ENCODE results near the gene FRRS1.
A peak's percentile ranks its signal among the peaks of the same experiment; 100 is the strongest.

The FRRS1 gene

DNA sequence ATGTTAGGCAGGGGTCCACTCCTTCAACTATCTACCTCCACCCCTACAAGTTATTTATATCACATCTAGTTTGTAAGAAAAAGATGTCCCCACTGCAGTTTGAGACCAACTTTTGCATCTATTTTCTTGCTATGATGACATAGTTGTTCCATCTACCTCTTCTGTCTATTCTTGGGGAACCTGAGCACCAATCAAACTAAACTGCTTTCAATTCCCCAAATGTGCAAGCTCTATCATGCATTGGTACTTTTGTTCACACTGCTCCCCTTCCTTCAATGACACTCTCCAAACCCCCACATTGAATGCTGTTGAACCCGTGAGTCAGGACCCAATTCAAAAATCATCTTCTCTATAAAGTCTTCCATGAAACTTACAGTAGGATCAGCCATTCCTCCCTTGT is 16.0 kb upstream of the FRRS1 start:
- TF ChIP-seq, protein P1, sequence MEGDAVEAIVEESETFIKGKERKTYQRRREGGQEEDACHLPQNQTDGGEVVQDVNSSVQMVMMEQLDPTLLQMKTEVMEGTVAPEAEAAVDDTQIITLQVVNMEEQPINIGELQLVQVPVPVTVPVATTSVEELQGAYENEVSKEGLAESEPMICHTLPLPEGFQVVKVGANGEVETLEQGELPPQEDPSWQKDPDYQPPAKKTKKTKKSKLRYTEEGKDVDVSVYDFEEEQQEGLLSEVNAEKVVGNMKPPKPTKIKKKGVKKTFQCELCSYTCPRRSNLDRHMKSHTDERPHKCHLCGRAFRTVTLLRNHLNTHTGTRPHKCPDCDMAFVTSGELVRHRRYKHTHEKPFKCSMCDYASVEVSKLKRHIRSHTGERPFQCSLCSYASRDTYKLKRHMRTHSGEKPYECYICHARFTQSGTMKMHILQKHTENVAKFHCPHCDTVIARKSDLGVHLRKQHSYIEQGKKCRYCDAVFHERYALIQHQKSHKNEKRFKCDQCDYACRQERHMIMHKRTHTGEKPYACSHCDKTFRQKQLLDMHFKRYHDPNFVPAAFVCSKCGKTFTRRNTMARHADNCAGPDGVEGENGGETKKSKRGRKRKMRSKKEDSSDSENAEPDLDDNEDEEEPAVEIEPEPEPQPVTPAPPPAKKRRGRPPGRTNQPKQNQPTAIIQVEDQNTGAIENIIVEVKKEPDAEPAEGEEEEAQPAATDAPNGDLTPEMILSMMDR (IDR thresholded peaks at IDR 0.05; ENCODE audit: extremely low read depth, missing control alignments) = no peak
- DNase-seq (ENCODE audit: low spot score) = peak; percentile 16

DNA sequence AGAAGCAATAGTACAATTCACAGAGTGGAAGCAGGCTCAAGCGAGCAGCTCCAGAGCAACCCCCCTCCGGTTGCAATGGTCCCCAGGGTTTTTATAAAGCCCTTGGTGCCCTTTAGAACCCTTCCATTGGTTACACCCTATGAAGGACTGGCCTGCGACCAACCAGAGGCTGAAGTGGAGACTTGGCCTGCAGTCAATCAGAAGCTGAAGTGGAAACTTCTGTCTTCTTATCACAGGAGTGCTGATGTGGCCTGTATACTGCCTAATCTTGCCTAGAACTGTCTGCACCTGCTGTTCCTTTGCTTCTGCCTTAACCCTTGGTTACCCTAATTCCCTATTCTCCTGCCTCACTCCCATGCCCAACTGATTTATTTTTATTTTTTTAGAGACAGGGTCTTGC is 15.4 kb upstream of the FRRS1 start:
- TF ChIP-seq, protein P1 (IDR thresholded peaks at IDR 0.05; ENCODE audit: extremely low read depth, missing control alignments) = no peak
- DNase-seq (ENCODE audit: low spot score) = no peak

DNA sequence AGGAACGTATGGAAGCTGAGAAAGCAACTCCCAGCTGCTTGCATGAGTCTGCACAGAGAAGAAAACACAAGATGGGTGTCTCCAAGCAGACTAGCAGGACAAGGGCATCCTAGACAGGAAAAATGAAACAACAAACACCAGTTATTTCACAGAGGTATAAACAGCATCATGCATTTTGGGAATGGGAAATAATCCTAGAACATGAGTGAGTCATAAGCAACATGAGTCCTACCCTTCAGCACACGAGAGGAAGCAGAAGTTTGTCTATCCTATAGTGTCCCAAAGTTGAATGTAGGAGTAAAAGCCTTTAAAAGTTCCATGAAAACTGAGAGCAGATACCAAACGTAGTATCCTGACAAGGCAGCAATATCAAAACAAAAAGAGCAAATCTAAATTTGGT is 11.3 kb upstream of the FRRS1 start:
- DNase-seq (ENCODE audit: low spot score) = no peak
- TF ChIP-seq, protein P1 (IDR thresholded peaks at IDR 0.05; ENCODE audit: extremely low read depth, missing control alignments) = no peak

DNA sequence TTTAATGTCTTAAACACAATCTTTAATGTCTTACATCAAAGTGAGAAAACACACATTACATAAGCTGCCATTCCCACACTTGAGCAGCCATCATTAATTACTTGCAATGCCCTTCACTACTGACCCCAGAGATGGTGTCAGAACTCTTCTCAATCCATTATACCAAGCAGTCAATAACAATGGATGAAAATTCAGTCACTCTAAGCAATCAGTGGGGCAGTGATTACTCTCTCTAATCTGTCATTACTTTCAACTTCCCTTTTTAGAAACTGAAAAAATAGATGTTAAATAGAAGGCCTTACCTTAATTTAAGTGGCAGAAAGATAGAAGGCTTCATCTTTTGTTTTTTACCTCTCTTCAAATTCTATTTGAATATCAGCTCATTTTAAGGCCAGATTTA is 9.7 kb upstream of the FRRS1 start:
- TF ChIP-seq, protein P1 (IDR thresholded peaks at IDR 0.05; ENCODE audit: extremely low read depth, missing control alignments) = no peak
- DNase-seq (ENCODE audit: low spot score) = no peak

DNA sequence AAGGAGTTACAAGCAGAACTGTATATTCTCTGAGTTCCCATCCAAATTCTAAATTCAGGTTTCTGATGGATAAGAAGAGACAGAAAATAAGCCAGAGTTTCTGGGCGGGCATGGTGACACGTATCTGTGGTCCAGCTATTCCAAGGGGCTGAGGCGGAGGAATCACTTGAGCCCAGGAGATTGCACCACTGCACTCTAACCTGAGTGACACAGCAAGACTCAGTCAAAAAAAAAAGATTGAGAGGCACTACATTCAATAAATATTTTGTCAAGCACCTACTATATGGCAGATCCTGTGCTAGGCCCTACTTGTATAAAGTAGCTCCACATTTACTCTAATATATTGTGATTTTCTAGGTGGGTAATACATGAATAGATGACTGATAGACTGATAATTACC is 6.4 kb upstream of the FRRS1 start:
- TF ChIP-seq, protein P1 (IDR thresholded peaks at IDR 0.05; ENCODE audit: extremely low read depth, missing control alignments) = no peak
- DNase-seq (ENCODE audit: low spot score) = no peak

DNA sequence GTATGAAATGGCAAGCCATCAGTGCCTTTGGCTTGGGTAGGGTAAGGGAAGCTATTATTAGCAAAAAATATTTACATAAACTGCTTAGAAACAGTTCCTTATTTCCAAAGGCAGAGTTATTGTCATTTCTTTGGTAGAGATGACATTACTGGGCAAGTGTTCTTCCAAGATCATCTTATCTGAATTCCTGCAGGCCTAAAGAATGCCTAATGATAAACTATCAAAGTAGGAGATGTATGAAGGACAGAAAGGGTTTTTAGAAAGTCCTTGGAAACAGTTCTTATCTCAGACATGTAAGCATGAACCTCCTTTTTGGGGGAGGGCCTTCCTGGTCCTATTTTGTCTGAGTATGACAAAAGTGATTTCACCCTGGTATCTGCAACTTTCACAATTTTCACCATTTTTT is 5.1 kb upstream of the FRRS1 start:
- DNase-seq (ENCODE audit: low spot score) = no peak

DNA sequence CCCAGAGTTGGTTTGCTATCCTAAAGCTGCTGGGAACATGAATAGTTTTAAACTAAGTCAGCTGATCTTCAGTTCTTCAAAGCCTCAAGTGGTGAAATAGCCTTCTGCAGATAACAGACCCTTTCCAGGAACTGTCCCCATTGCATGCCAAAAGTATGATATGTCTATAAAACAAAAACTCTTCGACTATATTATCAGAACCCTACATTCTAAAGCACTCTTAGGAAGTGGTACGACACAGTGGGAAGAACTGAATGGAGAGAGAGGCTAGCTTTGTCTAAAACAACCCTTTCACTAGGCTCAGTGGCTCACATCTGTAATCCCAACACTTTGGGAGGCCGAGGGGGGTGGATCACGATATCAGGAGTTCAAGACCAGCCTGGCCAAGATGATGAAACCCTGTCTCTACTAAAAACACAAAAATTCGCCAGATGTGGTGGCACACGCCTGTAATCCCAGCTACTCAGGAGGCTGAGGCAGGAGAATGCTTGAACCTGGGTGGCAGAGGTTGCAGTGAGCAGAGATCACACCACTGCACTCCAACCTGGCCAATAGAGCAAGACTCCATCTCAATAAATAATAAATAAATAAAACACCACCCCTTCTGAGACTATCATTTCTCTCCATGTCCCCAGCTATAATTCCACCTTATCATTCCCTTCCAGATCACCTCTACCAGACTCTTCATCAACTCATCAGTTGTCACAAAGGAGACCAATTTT is 2.2 kb upstream of the FRRS1 start:
- TF ChIP-seq, protein P1 (IDR thresholded peaks at IDR 0.05; ENCODE audit: extremely low read depth, missing control alignments) = no peak
- DNase-seq (ENCODE audit: low spot score) = no peak

More for the DNA sequence above, 5.1 kb upstream of the FRRS1 start:
- TF ChIP-seq, protein P1 (IDR thresholded peaks at IDR 0.05; ENCODE audit: extremely low read depth, missing control alignments) = no peak

Measured in GM20000 (cell line).